ENCODE data around the gene MINPP1.
"Not testable (repeated sequence)": the region's sequence is repeated elsewhere in the genome, so short reads cannot be mapped to it uniquely, and the experiment has no call there.

GRCh38 chr10:87456586-87457220 lies 48.0 kb upstream of the MINPP1 start:
- TF ChIP-seq CTCF, POLR2A (IDR thresholded peaks at IDR 0.05): not testable (repeated sequence)
